Activated T-cell treated with anti-CD3 and anti-CD28 coated beads, Interleukin-2, amount 50 U/mL, for 72 hours (primary cell): ENCODE results near the gene TMEM14A. TPM values are rescaled to one million over a fixed set of nuclear protein-coding genes. Genes with fewer than 3 reads are reported as not detected.

Experiments used
- ATAC-seq, 2 donors: fragments of 150-1000 bp; cut with Tn5 transposase; replicated peaks in 1 of 2; 2 replicates each; pipeline ENCODE4 v1.10.0; 2021; ENCODE audit warnings: moderate library complexity in 2 of 2, mild to moderate bottlenecking in 1 of 2
- DNase-seq, 2 donors: peaks; one replicate each; pipeline ENCODE4 v3.0.0; 2021 to 2022; ENCODE audit warnings: mixed read lengths in 1 of 2
- H3K27ac Mint-ChIP-seq: one replicate; pipeline ENCODE4 v1.8.0; 2022; ENCODE audit warnings: mild to moderate bottlenecking, moderate library complexity, mixed read lengths
- H3K27me3 Mint-ChIP-seq: one replicate; pipeline ENCODE4 v1.8.0; 2022; ENCODE audit warnings: low read depth, mixed read lengths
- H3K36me3 Mint-ChIP-seq, 2 donors: one replicate each; pipeline ENCODE4 v1.8.0; 2022; ENCODE audit warnings: mixed read lengths in 2 of 2, mild to moderate bottlenecking in 1 of 2; ENCODE audit not compliant: insufficient read depth in 2 of 2
- H3K4me1 Mint-ChIP-seq: one replicate; pipeline ENCODE4 v1.8.0; 2022; ENCODE audit warnings: low read depth, mixed read lengths
- H3K4me3 Mint-ChIP-seq, 2 donors: one replicate each; pipeline ENCODE4 v1.8.0; 2022; ENCODE audit warnings: mild to moderate bottlenecking in 2 of 2, mixed read lengths in 2 of 2, moderate library complexity in 2 of 2
- H3K9me3 Mint-ChIP-seq, 2 donors: one replicate each; pipeline ENCODE4 v1.8.0; 2022; ENCODE audit warnings: mixed read lengths in 2 of 2
- total RNA-seq, 2 donors: library from RNA; stranded (reverse); gene quantifications; one replicate each; pipeline ENCODE4 v1.2.3, GENCODE V29; 2022

Gene TMEM14A, protein sequence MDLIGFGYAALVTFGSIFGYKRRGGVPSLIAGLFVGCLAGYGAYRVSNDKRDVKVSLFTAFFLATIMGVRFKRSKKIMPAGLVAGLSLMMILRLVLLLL
- total RNA-seq = 1 to 10 TPM; 9.3 to 9.8 TPM

- ATAC-seq = peak; percentile 99
- H3K27ac Mint-ChIP-seq = peak within 1 kb of the TSS; percentile 53
- peaks cover 47% of the 10 kb centered on the region for H3K4me1 Mint-ChIP-seq
- H3K36me3 Mint-ChIP-seq = peaks cover 0 to 3% of the 10 kb centered on the region in 2 donors
- peak; percentile 92 to 93 for DNase-seq
- H3K9me3 Mint-ChIP-seq = no peaks in the 10 kb centered on the region
- peak within 1 kb of the TSS; percentile 91 to 95 for H3K4me3 Mint-ChIP-seq
- H3K27me3 Mint-ChIP-seq = no peaks in the 10 kb centered on the region
Observed at GRCh38 chr6:52670502-52671409, at the start of gene TMEM14A. Gene TMEM14A, plus strand, starts transcription at chr6:52671113. Its CDS starts 5,990 bp downstream, at chr6:52677103.

GRCh38 chr6:52621631-52622030 is 49.3 kb upstream of the TMEM14A start:
- no peak for ATAC-seq
- no peaks in the 10 kb centered on the region for H3K36me3 Mint-ChIP-seq

GRCh38 chr6:52622810-52623209 is 48.1 kb upstream of the TMEM14A start:
- DNase-seq = no peak
- no peaks in the 10 kb centered on the region for H3K27me3 Mint-ChIP-seq
- no peak overlapping the region for H3K4me3 Mint-ChIP-seq
- H3K36me3 Mint-ChIP-seq = no peaks in the 10 kb centered on the region
- no peaks in the 10 kb centered on the region for H3K4me1 Mint-ChIP-seq
- H3K27ac Mint-ChIP-seq = no peak overlapping the region
- H3K9me3 Mint-ChIP-seq = no peaks in the 10 kb centered on the region
- no peak for ATAC-seq

More at GRCh38 chr6:52621631-52622030, 49.3 kb upstream of the TMEM14A start:
- H3K27ac Mint-ChIP-seq = no peak overlapping the region
- DNase-seq = no peak
- H3K9me3 Mint-ChIP-seq = no peaks in the 10 kb centered on the region
- H3K27me3 Mint-ChIP-seq = no peaks in the 10 kb centered on the region
- H3K4me3 Mint-ChIP-seq = no peak overlapping the region
- H3K4me1 Mint-ChIP-seq = no peaks in the 10 kb centered on the region

- Mint-ChIP-seq H3K4me1 (peaks cover 30% of the 10 kb centered on the region), H3K4me3 (no peak overlapping the region), H3K27me3 (no peaks in the 10 kb centered on the region), H3K27ac (no peak overlapping the region), H3K36me3 (peaks cover 0 to 2% of the 10 kb centered on the region in 2 donors), H3K9me3 (no peaks in the 10 kb centered on the region)
- ATAC-seq = no peak
- no peak for DNase-seq
Observed at GRCh38 chr6:52632011-52632410, 38.9 kb upstream of the TMEM14A start.

GRCh38 chr6:52634211-52634610 is 36.7 kb upstream of the TMEM14A start:
- H3K27ac Mint-ChIP-seq = peak overlapping the region; percentile 97
- no peaks in the 10 kb centered on the region for H3K27me3 Mint-ChIP-seq
- DNase-seq (no peak), ATAC-seq (no peak)
- H3K36me3 Mint-ChIP-seq = peaks cover 0 to 2% of the 10 kb centered on the region in 2 donors
- H3K4me3 Mint-ChIP-seq = peak overlapping the region; percentile 56 to 81
- peaks cover 30% of the 10 kb centered on the region for H3K4me1 Mint-ChIP-seq
- H3K9me3 Mint-ChIP-seq = no peaks in the 10 kb centered on the region

DNA sequence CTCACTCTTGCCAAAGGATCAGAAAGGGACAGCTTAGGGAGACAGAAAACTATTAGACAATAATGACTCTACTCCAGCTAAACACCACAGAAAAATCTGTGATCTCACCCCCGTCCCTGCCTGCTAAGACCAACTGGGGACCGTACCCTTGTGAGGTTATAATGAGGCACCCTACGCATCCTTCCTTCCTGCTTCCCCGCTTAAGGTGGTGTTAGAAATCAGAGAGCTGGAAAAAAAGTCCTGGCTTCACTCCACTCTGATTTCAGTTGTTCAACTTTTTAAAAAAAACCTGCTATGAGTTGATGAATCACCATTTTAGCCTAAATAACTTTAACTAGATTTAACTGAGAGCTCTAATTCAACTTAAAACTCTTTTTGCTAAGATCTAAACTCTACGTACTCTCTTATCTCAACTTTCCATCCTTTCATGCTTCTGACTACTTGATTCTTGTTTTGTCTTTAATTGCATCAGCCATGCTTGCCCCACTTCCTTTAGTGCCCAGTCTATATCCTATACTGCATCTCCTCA is 35.8 kb upstream of the TMEM14A start:
- Mint-ChIP-seq H3K9me3 (no peaks in the 10 kb centered on the region), H3K27me3 (peaks cover 8% of the 10 kb centered on the region), H3K36me3 (peaks cover 0 to 2% of the 10 kb centered on the region in 2 donors), H3K27ac (peak overlapping the region; percentile 97), H3K4me3 (peak overlapping the region; percentile 56 to 81), H3K4me1 (peaks cover 30% of the 10 kb centered on the region)
- DNase-seq (peak; percentile 22 to 41), ATAC-seq (peak; percentile 94 to 98)

- Mint-ChIP-seq H3K4me1 (peaks cover 38% of the 10 kb centered on the region), H3K27me3 (peaks cover 19% of the 10 kb centered on the region), H3K9me3 (no peaks in the 10 kb centered on the region), H3K27ac (no peak overlapping the region), H3K4me3 (no peak overlapping the region), H3K36me3 (peaks cover 0 to 2% of the 10 kb centered on the region in 2 donors)
- ATAC-seq (no peak), DNase-seq (no peak)
Observed at GRCh38 chr6:52636830-52637229, 34.1 kb upstream of the TMEM14A start.

DNA sequence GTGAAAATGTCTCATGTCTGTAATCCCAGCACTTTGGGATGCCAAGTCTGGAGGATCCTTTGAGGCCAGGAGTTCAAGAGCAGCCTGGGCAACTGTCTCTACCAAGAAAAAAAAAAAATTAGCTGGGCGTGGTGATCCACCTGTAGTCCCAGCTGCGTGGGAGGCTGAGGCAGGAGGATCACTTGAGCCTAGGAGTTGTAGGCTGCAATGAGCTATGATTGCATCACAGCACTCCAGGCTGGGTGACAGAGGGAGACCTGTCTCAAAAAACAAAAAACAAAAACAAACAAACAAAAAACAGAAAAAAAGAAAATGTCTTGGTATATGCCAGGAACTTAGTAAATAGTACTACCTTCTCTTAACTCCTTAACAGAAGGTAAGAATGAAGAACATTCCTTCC is 31.4 kb upstream of the TMEM14A start:
- H3K4me1 Mint-ChIP-seq = peaks cover 30% of the 10 kb centered on the region
- no peak for DNase-seq
- no peak overlapping the region for H3K27ac Mint-ChIP-seq

GRCh38 chr6:52640170-52640569 is 30.7 kb upstream of the TMEM14A start:
- H3K36me3 Mint-ChIP-seq = peaks cover 2 to 5% of the 10 kb centered on the region in 2 donors
- H3K27ac Mint-ChIP-seq = no peak overlapping the region
- H3K27me3 Mint-ChIP-seq = peaks cover 26% of the 10 kb centered on the region
- H3K9me3 Mint-ChIP-seq = peaks cover 0 to under 1% of the 10 kb centered on the region in 2 donors
- DNase-seq (no peak), ATAC-seq (no peak)
- H3K4me1 Mint-ChIP-seq = peaks cover 24% of the 10 kb centered on the region
- H3K4me3 Mint-ChIP-seq = no peak overlapping the region

More for the DNA sequence above, 31.4 kb upstream of the TMEM14A start:
- peaks cover 26% of the 10 kb centered on the region for H3K27me3 Mint-ChIP-seq
- H3K9me3 Mint-ChIP-seq = no peaks in the 10 kb centered on the region
- peaks cover 0 to 5% of the 10 kb centered on the region in 2 donors for H3K36me3 Mint-ChIP-seq
- H3K4me3 Mint-ChIP-seq = no peak overlapping the region
- no peak for ATAC-seq

DNA sequence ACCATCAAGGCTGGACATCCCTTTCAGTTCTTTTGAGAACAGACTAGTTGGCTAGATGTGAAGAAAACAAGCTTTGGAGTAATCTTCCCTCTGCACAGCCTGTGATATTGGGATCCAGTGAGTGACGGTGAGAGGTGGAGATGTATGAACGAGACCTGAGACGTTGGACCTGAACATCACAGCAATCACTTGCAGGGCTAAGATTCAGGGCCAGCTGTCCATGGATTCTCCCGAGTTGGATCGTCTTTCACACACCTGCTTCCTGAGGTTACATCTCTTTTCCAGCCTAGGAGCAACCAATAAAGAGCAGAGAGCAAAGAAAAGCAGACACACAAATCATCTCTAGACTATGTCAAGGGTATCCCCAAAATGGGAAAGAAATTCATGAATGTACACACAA is 30.0 kb upstream of the TMEM14A start:
- peaks cover 6 to 8% of the 10 kb centered on the region in 2 donors for H3K36me3 Mint-ChIP-seq
- ATAC-seq (no peak), DNase-seq (no peak)
- peaks cover 0 to 3% of the 10 kb centered on the region in 2 donors for H3K9me3 Mint-ChIP-seq
- no peak overlapping the region for H3K27ac Mint-ChIP-seq
- H3K4me1 Mint-ChIP-seq = peaks cover 16% of the 10 kb centered on the region
- peaks cover 26% of the 10 kb centered on the region for H3K27me3 Mint-ChIP-seq
- H3K4me3 Mint-ChIP-seq = no peak overlapping the region

GRCh38 chr6:52641388-52641787 is 29.5 kb upstream of the TMEM14A start:
- Mint-ChIP-seq H3K4me3 (no peak overlapping the region), H3K9me3 (peaks cover 0 to 3% of the 10 kb centered on the region in 2 donors), H3K27me3 (peaks cover 26% of the 10 kb centered on the region), H3K36me3 (peaks cover 6% of the 10 kb centered on the region in 2 donors), H3K4me1 (peaks cover 12% of the 10 kb centered on the region), H3K27ac (no peak overlapping the region)
- ATAC-seq = no peak
- DNase-seq = no peak

DNA sequence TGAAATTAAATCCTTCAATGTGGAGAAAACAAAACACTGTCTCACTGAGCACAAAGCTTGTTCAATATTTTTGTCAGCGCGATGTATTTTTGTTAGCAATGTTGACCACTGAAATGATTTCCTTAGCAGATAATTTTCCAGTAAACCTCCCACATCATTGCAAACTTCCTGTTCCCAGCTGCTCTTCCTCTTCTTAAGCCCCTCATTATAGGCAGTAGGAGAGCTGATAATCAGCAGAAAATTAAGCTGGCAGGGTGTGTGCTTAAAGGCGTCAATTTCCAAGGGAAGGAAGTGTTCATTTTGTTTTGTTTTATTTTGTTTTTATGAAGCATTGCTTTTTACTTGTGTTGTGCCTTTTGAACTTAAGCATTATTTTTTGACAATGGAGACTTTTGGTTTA is 29.1 kb upstream of the TMEM14A start:
- H3K4me1 Mint-ChIP-seq = peaks cover 9% of the 10 kb centered on the region
- H3K4me3 Mint-ChIP-seq = no peak overlapping the region
- H3K36me3 Mint-ChIP-seq = peaks cover 6% of the 10 kb centered on the region in 2 donors
- H3K27ac Mint-ChIP-seq = no peak overlapping the region
- DNase-seq (no peak), ATAC-seq (no peak)
- H3K9me3 Mint-ChIP-seq = peaks cover 0 to 3% of the 10 kb centered on the region in 2 donors
- H3K27me3 Mint-ChIP-seq = peaks cover 26% of the 10 kb centered on the region

DNA sequence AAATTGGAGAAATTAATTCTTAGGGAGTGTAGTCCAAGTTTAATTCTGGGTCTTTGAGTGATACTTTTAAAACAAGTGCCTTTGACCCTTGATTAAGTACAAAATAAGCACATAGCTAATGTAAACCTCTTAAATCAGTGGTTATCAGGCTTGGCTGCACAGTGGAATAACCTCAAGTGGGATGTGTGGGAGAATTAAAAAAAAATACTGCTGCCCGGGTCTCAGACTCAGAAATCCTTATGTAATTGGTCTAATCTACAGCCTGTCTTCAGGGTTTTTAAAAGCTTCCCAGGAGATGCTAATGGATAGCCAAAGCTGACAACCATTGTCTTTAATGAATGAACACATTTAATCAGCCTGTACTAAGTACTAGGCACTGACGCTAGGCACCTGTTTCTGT is 28.5 kb upstream of the TMEM14A start:
- peaks cover 6% of the 10 kb centered on the region in 2 donors for H3K36me3 Mint-ChIP-seq
- ATAC-seq = no peak
- peaks cover 0 to 3% of the 10 kb centered on the region in 2 donors for H3K9me3 Mint-ChIP-seq
- H3K4me3 Mint-ChIP-seq = no peak overlapping the region
- peaks cover 31% of the 10 kb centered on the region for H3K27me3 Mint-ChIP-seq
- H3K27ac Mint-ChIP-seq = no peak overlapping the region
- no peak for DNase-seq
- peaks cover 14% of the 10 kb centered on the region for H3K4me1 Mint-ChIP-seq
